HCT116 (cell line): ENCODE results near the gene C10orf90.

Source experiments
- CBX3 ChIP-seq: IDR thresholded peaks from 2 replicates; pipeline ENCODE4 v1.6.1; 2012; ENCODE audit warnings: low read depth
- CTCF ChIP-seq, 3 experiments: fragments of 200-600 bp in 1 of 3; sonication (generic) in 1 of 3; IDR thresholded peaks in 2 of 3; conservative IDR thresholded peaks in 1 of 3; 2 replicates each; pipeline ENCODE4 v1.5.1; 2012 to 2017; ENCODE audit warnings: low read depth in 2 of 3, low read length in 2 of 3, antibody characterized with exemption in 1 of 3, borderline replicate concordance in 1 of 3, control low read depth in 1 of 3, mild to moderate bottlenecking in 1 of 3, mixed read lengths in 1 of 3, mixed run types in 1 of 3, moderate library complexity in 1 of 3; ENCODE audit not compliant: insufficient read depth in 1 of 3
- EZH2 ChIP-seq: fragments of 200-600 bp; sonication (generic); IDR thresholded peaks from 2 replicates; pipeline ENCODE4 v1.6.1; 2017; ENCODE audit warnings: antibody characterized with exemption, mixed run types
- EZH2phosphoT487 ChIP-seq: fragments of 200-600 bp; IDR thresholded peaks from 2 replicates; pipeline ENCODE4 v1.6.1; 2018; ENCODE audit warnings: antibody characterized with exemption, borderline replicate concordance
- MAX ChIP-seq: IDR thresholded peaks from 2 replicates; pipeline ENCODE4 v1.6.1; 2012
- POLR2A ChIP-seq: IDR thresholded peaks from 2 replicates; pipeline ENCODE4 v1.7.0; 2011; ENCODE audit warnings: borderline replicate concordance; ENCODE audit not compliant: insufficient read depth, insufficient read length; ENCODE audit errors: extremely low read depth
- POLR2AphosphoS5 ChIP-seq: IDR thresholded peaks from 2 replicates; pipeline ENCODE4 v1.6.1; 2011; ENCODE audit warnings: mild to moderate bottlenecking, low read depth, low read length, moderate library complexity
- RAD21 ChIP-seq: IDR thresholded peaks from 2 replicates; pipeline ENCODE4 v1.6.1; 2012; ENCODE audit warnings: low read depth, mild to moderate bottlenecking
- SIN3A ChIP-seq: IDR thresholded peaks from 2 replicates; pipeline ENCODE4 v1.6.1; 2012; ENCODE audit warnings: low read depth
- SRF ChIP-seq: IDR thresholded peaks from 2 replicates; pipeline ENCODE4 v1.6.1; 2012; ENCODE audit warnings: low read depth
- ZBTB33 ChIP-seq: IDR thresholded peaks from 2 replicates; pipeline ENCODE4 v1.6.1; 2011; ENCODE audit warnings: mild to moderate bottlenecking, low read length, moderate library complexity; ENCODE audit not compliant: insufficient replicate concordance; ENCODE audit errors: extremely low read depth
- ZNF274 ChIP-seq: fragments of 200-500 bp; sonication (Bioruptor generic); IDR thresholded peaks from 2 replicates; pipeline ENCODE4 v1.6.1; 2014; ENCODE audit warnings: mild to moderate bottlenecking, low read depth, low read length, inconsistent platforms
- TF ChIP-seq, protein P1 (sequence below): IDR thresholded peaks from 2 replicates; pipeline ENCODE4 v1.6.1; 2012; ENCODE audit warnings: low read depth

DNA sequence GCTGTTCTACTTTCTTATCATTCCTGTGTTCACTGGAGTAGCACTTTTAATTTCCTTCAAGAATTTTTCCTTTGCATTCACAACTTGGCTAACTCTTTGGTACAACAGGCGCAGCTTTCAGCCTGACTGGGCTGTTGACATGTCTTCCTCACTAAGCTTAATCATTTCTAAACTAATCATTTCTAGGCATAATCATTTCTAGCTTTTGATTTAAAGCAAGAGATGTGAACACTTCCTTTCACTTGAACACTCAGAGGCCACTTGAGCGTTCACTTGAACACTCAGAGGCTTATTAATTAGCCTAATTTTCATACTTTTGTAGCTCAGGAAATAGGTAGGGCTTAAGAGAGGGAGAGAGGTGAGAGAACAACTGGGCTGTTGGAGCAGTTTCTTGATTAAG is 15.9 kb downstream of the C10orf90 start:
- TF ChIP-seq POLR2A (no peak), RAD21 (no peak), EZH2 (no peak), CTCF (IDR thresholded peaks at IDR 0.05 in 2 of 3, conservative IDR thresholded peaks at IDR 0.05 in 1 of 3; ENCODE audit: borderline replicate concordance in 1 of 3, insufficient read depth in 1 of 3, low read depth in 2 of 3, low read length in 2 of 3) (no peak), MAX (no peak), EZH2phosphoT487 (no peak), SIN3A (no peak), POLR2AphosphoS5 (no peak), SRF (no peak), ZBTB33 (no peak), ZNF274 (no peak), CBX3 (no peak)
- TF ChIP-seq, protein P1, sequence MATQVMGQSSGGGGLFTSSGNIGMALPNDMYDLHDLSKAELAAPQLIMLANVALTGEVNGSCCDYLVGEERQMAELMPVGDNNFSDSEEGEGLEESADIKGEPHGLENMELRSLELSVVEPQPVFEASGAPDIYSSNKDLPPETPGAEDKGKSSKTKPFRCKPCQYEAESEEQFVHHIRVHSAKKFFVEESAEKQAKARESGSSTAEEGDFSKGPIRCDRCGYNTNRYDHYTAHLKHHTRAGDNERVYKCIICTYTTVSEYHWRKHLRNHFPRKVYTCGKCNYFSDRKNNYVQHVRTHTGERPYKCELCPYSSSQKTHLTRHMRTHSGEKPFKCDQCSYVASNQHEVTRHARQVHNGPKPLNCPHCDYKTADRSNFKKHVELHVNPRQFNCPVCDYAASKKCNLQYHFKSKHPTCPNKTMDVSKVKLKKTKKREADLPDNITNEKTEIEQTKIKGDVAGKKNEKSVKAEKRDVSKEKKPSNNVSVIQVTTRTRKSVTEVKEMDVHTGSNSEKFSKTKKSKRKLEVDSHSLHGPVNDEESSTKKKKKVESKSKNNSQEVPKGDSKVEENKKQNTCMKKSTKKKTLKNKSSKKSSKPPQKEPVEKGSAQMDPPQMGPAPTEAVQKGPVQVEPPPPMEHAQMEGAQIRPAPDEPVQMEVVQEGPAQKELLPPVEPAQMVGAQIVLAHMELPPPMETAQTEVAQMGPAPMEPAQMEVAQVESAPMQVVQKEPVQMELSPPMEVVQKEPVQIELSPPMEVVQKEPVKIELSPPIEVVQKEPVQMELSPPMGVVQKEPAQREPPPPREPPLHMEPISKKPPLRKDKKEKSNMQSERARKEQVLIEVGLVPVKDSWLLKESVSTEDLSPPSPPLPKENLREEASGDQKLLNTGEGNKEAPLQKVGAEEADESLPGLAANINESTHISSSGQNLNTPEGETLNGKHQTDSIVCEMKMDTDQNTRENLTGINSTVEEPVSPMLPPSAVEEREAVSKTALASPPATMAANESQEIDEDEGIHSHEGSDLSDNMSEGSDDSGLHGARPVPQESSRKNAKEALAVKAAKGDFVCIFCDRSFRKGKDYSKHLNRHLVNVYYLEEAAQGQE: no peak
